ENCODE results near the gene LBHD2.

GRCh38 chr14:103091041-103091882, 7.3 kb downstream of the LBHD2 start:
- TF ChIP-seq CTCF (IDR thresholded peaks at IDR 0.05; ENCODE audit: control extremely low read depth in 1 of 3, insufficient read depth in 1 of 3, low read depth in 1 of 3, low read length in 3 of 3) (peak in 2 of 3 experiments; percentile 36 to 43; a peak in 3 of 4 replicates), SP1 (IDR thresholded peaks at IDR 0.05; ENCODE audit: low read depth, low read length) (no peak), GABPA (IDR thresholded peaks at IDR 0.05; ENCODE audit: borderline replicate concordance, insufficient read depth, low read length) (0 out of 2 replicates have a peak, but pooled peaks have one; percentile 24), CEBPB (IDR thresholded peaks at IDR 0.05; ENCODE audit: low read depth, low read length) (no peak), TCF12 (IDR thresholded peaks at IDR 0.05; ENCODE audit: low read depth, low read length) (no peak), SIN3A (conservative IDR thresholded peaks at IDR 0.05 in 1 of 2, IDR thresholded peaks at IDR 0.05 in 1 of 2; ENCODE audit: low read depth in 1 of 2, low read length in 2 of 2) (no peak)
